DND-41 (cell line): Measurements from ENCODE around the gene SPATA6L.

Experiments used
- ATAC-seq: fragments of 200-7000 bp; cut with Tn5 transposase; 3 replicates; pipeline ENCODE4 v1.9.1; 2021; ENCODE audit warnings: low read depth; ENCODE audit not compliant: insufficient read depth
- DNase-seq: peaks from one replicate; pipeline ENCODE4 v3.0.0-alpha.2; 2020
- H2AFZ ChIP-seq: 2 replicates; pipeline ENCODE4 v1.6.0; 2012; ENCODE audit warnings: low read depth, low read length
- H3K27ac ChIP-seq: 2 replicates; pipeline ENCODE4 v1.5.1; 2012; ENCODE audit warnings: low read length, inconsistent platforms
- H3K27me3 ChIP-seq: fragments of 200-600 bp; sonication (generic); 2 replicates; pipeline ENCODE4 v1.6.0; 2012; ENCODE audit warnings: low read length, mild to moderate bottlenecking, inconsistent platforms; ENCODE audit not compliant: insufficient read depth, poor library complexity
- H3K36me3 ChIP-seq: 2 replicates; pipeline ENCODE4 v1.5.1; 2012; ENCODE audit warnings: low read length, inconsistent platforms; ENCODE audit not compliant: insufficient read depth
- H3K4me1 ChIP-seq: 2 replicates; pipeline ENCODE4 v1.5.1; 2012; ENCODE audit warnings: mild to moderate bottlenecking, low read length; ENCODE audit not compliant: insufficient read depth
- H3K4me2 ChIP-seq: 2 replicates; pipeline ENCODE4 v1.6.0; 2012; ENCODE audit warnings: mild to moderate bottlenecking, moderate library complexity, low read length, inconsistent platforms; ENCODE audit not compliant: insufficient read depth
- H3K4me3 ChIP-seq, 2 experiments: fragments of 200-600 bp in 1 of 2; shearing (Covaris generic) in 1 of 2; 2 replicates each; pipeline ENCODE4 v1.5.1; 2012 to 2016; ENCODE audit warnings: inconsistent platforms in 2 of 2, low read length in 2 of 2, mild to moderate bottlenecking in 2 of 2, low read depth in 1 of 2, moderate library complexity in 1 of 2
- H3K79me2 ChIP-seq: 2 replicates; pipeline ENCODE4 v1.6.0; 2012; ENCODE audit warnings: low read length, inconsistent platforms; ENCODE audit not compliant: insufficient read depth
- H3K9ac ChIP-seq: 2 replicates; pipeline ENCODE4 v1.6.0; 2012; ENCODE audit warnings: low read depth, mild to moderate bottlenecking, inconsistent platforms, low read length, moderate library complexity
- H3K9me3 ChIP-seq: 2 replicates; pipeline ENCODE4 v1.5.1; 2012; ENCODE audit warnings: low read length, moderate library complexity, mild to moderate bottlenecking, inconsistent platforms; ENCODE audit not compliant: insufficient read depth, severe bottlenecking
- H4K20me1 ChIP-seq: 2 replicates; pipeline ENCODE4 v1.6.0; 2012; ENCODE audit warnings: low read length; ENCODE audit not compliant: insufficient read depth
- EZH2 ChIP-seq: IDR thresholded peaks from 3 replicates; pipeline ENCODE4 v1.6.1; 2012; ENCODE audit warnings: borderline replicate concordance, low read depth, mild to moderate bottlenecking, moderate library complexity, low read length, inconsistent platforms; ENCODE audit not compliant: severe bottlenecking
- TF ChIP-seq, protein P1 (sequence below): IDR thresholded peaks from 2 replicates; pipeline ENCODE4 v1.5.1; 2012; ENCODE audit warnings: borderline replicate concordance, low read length, moderate library complexity, mild to moderate bottlenecking; ENCODE audit not compliant: poor library complexity, severe bottlenecking; ENCODE audit errors: extremely low read depth

The SPATA6L gene

DNA sequence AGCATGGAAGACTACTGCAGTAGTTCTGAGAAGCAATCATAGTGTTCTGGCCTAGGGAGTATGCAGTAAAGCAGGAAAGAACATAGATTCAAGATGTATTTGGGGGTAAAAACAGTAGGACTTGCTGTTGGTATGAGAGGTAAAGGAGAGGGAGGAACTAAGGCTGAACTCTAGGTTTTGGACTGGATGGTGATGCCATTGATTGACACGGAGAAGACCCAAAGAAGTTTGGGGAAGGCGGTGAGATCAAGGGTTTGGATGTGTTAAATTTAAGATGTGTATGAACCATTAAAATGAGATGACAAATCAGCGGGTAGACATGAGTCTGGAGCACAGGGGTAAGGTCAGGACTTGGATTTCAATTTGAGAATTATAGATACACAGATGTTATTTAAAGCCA is 11.1 kb upstream of the SPATA6L start:
- Histone ChIP-seq H4K20me1 (peaks cover 4% of the 10 kb centered on the region; the same call in 1 of the 2 replicates), H3K27me3 (no peaks in the 10 kb centered on the region), H3K79me2 (peaks cover 29% of the 10 kb centered on the region), H3K36me3 (no peaks in the 10 kb centered on the region), H3K4me2 (no peak overlapping the region), H3K9me3 (no peaks in the 10 kb centered on the region), H2AFZ (peak overlapping the region; percentile 93; the same call in 1 of the 2 replicates), H3K27ac (no peak overlapping the region), H3K9ac (no peak overlapping the region), H3K4me3 (no peak overlapping the region), H3K4me1 (peaks cover 28% of the 10 kb centered on the region)
- TF ChIP-seq EZH2: no peak
- TF ChIP-seq, protein P1, sequence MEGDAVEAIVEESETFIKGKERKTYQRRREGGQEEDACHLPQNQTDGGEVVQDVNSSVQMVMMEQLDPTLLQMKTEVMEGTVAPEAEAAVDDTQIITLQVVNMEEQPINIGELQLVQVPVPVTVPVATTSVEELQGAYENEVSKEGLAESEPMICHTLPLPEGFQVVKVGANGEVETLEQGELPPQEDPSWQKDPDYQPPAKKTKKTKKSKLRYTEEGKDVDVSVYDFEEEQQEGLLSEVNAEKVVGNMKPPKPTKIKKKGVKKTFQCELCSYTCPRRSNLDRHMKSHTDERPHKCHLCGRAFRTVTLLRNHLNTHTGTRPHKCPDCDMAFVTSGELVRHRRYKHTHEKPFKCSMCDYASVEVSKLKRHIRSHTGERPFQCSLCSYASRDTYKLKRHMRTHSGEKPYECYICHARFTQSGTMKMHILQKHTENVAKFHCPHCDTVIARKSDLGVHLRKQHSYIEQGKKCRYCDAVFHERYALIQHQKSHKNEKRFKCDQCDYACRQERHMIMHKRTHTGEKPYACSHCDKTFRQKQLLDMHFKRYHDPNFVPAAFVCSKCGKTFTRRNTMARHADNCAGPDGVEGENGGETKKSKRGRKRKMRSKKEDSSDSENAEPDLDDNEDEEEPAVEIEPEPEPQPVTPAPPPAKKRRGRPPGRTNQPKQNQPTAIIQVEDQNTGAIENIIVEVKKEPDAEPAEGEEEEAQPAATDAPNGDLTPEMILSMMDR: no peak
- ATAC-seq (no peak), DNase-seq (no peak)

DNA sequence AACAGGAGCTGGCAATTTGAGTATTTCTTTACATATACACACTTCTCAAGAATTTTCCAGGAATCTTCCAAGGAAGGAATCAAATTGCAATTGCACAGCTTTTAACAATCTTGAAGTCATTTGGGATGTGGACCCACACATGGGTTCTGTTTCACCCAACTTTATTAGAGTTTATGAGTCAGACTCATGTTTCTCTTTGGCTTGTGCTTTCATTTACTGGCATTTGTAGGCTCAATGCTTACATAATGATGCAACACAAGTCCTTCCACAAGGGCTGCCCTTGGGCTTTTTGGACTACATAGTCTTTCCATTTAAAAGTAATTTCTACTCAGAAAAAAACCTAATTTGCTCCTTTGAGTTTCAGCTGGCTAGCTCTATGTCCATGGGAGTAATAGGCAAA is 8.5 kb upstream of the SPATA6L start:
- H4K20me1 ChIP-seq: no peaks in the 10 kb centered on the region
- TF ChIP-seq EZH2: no peak
- TF ChIP-seq, protein P1: no peak
- H3K36me3 ChIP-seq: no peaks in the 10 kb centered on the region
- ATAC-seq (no peak), DNase-seq (no peak)
- H3K27ac ChIP-seq: no peak overlapping the region
- peaks cover 12% of the 10 kb centered on the region for H3K4me1 ChIP-seq
- no peaks in the 10 kb centered on the region for H3K27me3 ChIP-seq
- H2AFZ ChIP-seq: no peak overlapping the region
- no peaks in the 10 kb centered on the region for H3K9me3 ChIP-seq
- peaks cover 4% of the 10 kb centered on the region for H3K79me2 ChIP-seq
- no peak overlapping the region for H3K4me2 ChIP-seq
- no peak overlapping the region for H3K4me3 ChIP-seq
- H3K9ac ChIP-seq: no peak overlapping the region

DNA sequence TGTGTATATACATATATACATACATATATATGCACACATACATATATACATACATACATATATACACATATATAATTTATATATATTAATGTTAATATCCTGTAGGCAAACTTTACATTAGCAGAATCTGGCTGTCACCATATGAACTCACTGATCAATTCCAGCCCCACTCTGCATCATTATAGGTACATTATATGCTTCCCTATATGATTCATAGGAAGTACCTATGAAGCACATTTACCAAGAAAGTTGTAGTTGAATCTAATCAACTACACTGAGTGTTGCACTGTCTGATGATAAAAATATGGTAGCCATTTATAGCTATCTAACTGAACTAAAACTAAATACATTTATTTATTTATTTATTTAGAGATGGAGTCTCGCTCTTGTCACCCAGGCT is 5.5 kb upstream of the SPATA6L start:
- no peak overlapping the region for H2AFZ ChIP-seq
- H3K4me3 ChIP-seq: no peak overlapping the region
- no peaks in the 10 kb centered on the region for H3K4me1 ChIP-seq
- no peak overlapping the region for H3K27ac ChIP-seq
- no peaks in the 10 kb centered on the region for H3K36me3 ChIP-seq
- H3K9ac ChIP-seq: no peak overlapping the region
- no peak overlapping the region for H3K4me2 ChIP-seq
- H3K79me2 ChIP-seq: no peaks in the 10 kb centered on the region
- ATAC-seq (no peak), DNase-seq (no peak)
- TF ChIP-seq, protein P1: no peak
- TF ChIP-seq EZH2: no peak
- no peaks in the 10 kb centered on the region for H3K9me3 ChIP-seq
- H3K27me3 ChIP-seq: no peaks in the 10 kb centered on the region
- no peaks in the 10 kb centered on the region for H4K20me1 ChIP-seq

DNA sequence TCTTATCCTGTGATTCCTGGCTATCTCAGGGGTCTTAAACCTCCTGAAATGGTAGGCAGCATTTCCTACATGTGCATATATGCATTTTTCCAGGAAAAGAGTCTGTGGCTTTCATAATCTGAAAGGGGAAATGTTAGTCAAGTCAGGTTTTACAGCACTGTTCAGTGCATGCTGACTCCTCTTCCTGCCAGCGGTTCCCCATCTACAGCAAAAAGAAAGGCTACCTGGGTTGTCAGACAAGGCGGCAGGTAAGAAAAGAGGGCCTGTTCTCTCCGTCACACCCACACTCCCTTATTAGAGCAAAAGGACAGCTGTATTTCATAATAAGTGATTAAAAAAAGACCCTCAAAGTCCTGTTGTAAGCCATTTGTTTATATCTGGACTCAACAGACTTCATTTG is 4.3 kb upstream of the SPATA6L start:
- no peak for ATAC-seq
- no peaks in the 10 kb centered on the region for H3K79me2 ChIP-seq
- H2AFZ ChIP-seq: no peak overlapping the region
- TF ChIP-seq EZH2: no peak
- TF ChIP-seq, protein P1: no peak
- no peaks in the 10 kb centered on the region for H4K20me1 ChIP-seq
- no peaks in the 10 kb centered on the region for H3K4me1 ChIP-seq
- H3K4me2 ChIP-seq: no peak overlapping the region
- H3K9me3 ChIP-seq: no peaks in the 10 kb centered on the region
- no peak overlapping the region for H3K9ac ChIP-seq
- no peak overlapping the region for H3K4me3 ChIP-seq
- H3K27me3 ChIP-seq: no peaks in the 10 kb centered on the region
- DNase-seq: no peak
- H3K36me3 ChIP-seq: no peaks in the 10 kb centered on the region
- H3K27ac ChIP-seq: no peak overlapping the region
